Hepatocyte (in vitro differentiated cells): ENCODE results near the gene DCAF7.

Source experiments
- CTCF ChIP-seq: fragments of 200-600 bp; sonication (generic); IDR thresholded peaks from 2 replicates; pipeline ENCODE4 v1.5.1; 2016; ENCODE audit warnings: antibody characterized with exemption, mild to moderate bottlenecking; ENCODE audit not compliant: poor library complexity
- EZH2 ChIP-seq: fragments of 200-600 bp; sonication (generic); IDR thresholded peaks from 2 replicates; pipeline ENCODE4 v1.6.1; 2016; ENCODE audit warnings: antibody characterized with exemption, mild to moderate bottlenecking, borderline replicate concordance

- TF ChIP-seq CTCF (no peak), EZH2 (no peak)
Observed at GRCh38 chr17:63549289-63549945, 860 bp upstream of the DCAF7 start.
